Endothelial cell (in vitro differentiated cells): Measurements from ENCODE around the gene TMEM53. TPM values are rescaled to one million over a fixed set of nuclear protein-coding genes. Genes with fewer than 3 reads are reported as not detected.

ENCODE experiments used
- DNase-seq: peaks from one replicate; pipeline ENCODE4 v3.0.0; 2021; ENCODE audit warnings: low spot score
- H3K27ac Mint-ChIP-seq: one replicate; pipeline ENCODE4 v1.8.0; 2021; ENCODE audit warnings: mixed read lengths, inconsistent platforms; ENCODE audit not compliant: unreplicated experiment
- H3K27me3 Mint-ChIP-seq: one replicate; pipeline ENCODE4 v1.8.0; 2021; ENCODE audit warnings: mild to moderate bottlenecking, moderate library complexity, mixed read lengths, inconsistent platforms; ENCODE audit not compliant: unreplicated experiment
- H3K36me3 Mint-ChIP-seq: one replicate; pipeline ENCODE4 v1.8.0; 2021; ENCODE audit warnings: mild to moderate bottlenecking, low read depth, mixed read lengths, inconsistent platforms; ENCODE audit not compliant: unreplicated experiment
- H3K4me1 Mint-ChIP-seq: one replicate; pipeline ENCODE4 v1.8.0; 2021; ENCODE audit warnings: mild to moderate bottlenecking, mixed read lengths, inconsistent platforms; ENCODE audit not compliant: unreplicated experiment
- H3K4me3 Mint-ChIP-seq: one replicate; pipeline ENCODE4 v1.8.0; 2021; ENCODE audit warnings: mild to moderate bottlenecking, mixed read lengths, inconsistent platforms; ENCODE audit not compliant: unreplicated experiment
- H3K9me3 Mint-ChIP-seq: one replicate; pipeline ENCODE4 v1.8.0; 2021; ENCODE audit warnings: mixed read lengths, inconsistent platforms; ENCODE audit not compliant: unreplicated experiment
- total RNA-seq: library from RNA; stranded (reverse); fragmentation: NEBNext Ultra II Directional; extraction: Animal tissue kit (Norgen Biotek cat#: 25700); gene quantifications from one replicate; pipeline ENCODE4 v1.2.1, GENCODE V29; 2021; ENCODE audit not compliant: unreplicated experiment
- TF ChIP-seq, protein P1 (sequence below): fragments of 200-600 bp; sonication (generic); IDR thresholded peaks from one replicate; pipeline ENCODE4 v1.5.0; 2021; ENCODE audit warnings: antibody characterized with exemption; ENCODE audit not compliant: unreplicated experiment

Gene TMEM53
- total RNA-seq, 1 donor from 2014 or later = 15.6 TPM

DNA sequence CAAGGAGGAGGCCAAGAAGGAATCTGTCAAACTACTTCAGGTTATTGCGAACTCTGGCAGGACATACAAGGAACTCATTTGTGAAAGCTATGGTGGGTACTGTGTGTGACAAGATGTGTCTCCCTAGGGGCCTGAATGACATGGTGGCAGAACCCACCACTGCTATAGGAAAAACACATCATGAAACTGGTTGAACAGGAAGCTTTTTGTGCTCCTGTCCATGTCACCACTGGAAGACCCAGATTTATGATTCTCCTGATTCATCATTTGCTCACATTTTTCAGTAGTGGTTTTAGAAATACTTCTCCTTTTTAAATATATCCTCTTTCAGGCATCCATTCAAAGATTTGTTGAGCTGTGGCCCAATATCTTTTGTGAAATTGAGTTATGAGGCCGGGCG, 23.9 kb upstream of the TMEM53 start:
- Mint-ChIP-seq H3K27me3 (no peaks in the 10 kb centered on the region), H3K27ac (no peak overlapping the region), H3K36me3 (peaks cover 2% of the 10 kb centered on the region), H3K4me3 (no peak overlapping the region), H3K9me3 (no peaks in the 10 kb centered on the region), H3K4me1 (peaks cover 3% of the 10 kb centered on the region)
- TF ChIP-seq, protein P1, sequence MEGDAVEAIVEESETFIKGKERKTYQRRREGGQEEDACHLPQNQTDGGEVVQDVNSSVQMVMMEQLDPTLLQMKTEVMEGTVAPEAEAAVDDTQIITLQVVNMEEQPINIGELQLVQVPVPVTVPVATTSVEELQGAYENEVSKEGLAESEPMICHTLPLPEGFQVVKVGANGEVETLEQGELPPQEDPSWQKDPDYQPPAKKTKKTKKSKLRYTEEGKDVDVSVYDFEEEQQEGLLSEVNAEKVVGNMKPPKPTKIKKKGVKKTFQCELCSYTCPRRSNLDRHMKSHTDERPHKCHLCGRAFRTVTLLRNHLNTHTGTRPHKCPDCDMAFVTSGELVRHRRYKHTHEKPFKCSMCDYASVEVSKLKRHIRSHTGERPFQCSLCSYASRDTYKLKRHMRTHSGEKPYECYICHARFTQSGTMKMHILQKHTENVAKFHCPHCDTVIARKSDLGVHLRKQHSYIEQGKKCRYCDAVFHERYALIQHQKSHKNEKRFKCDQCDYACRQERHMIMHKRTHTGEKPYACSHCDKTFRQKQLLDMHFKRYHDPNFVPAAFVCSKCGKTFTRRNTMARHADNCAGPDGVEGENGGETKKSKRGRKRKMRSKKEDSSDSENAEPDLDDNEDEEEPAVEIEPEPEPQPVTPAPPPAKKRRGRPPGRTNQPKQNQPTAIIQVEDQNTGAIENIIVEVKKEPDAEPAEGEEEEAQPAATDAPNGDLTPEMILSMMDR = no peak
- DNase-seq = no peak

DNA sequence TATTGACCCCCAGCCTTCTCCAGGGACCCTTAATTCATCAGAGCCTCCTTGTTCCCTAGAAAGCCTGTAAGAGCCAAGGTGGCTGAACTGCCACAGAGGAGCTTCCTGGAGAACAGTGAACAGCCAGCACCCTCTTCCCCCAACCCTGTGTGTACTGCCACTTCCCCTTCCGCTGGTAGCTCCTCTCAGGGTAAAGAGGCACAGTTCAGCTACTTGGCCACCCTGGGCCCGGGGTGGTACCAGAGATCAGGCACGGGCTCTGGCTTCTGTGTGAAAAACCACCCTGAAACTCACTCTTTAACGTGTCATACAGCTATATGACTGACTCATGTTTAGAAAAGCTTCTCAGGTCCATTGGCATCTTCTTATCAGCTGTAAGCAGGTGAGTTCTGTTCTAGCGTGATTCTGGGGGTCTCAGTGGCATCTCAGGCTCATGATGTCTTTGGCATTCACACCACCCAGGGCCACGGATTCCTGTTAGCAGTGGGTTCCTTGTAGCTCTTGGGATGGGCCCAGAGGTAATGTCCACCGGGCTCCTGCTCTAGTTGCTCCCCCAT, 22.6 kb upstream of the TMEM53 start:
- Mint-ChIP-seq H3K27me3 (no peaks in the 10 kb centered on the region), H3K4me1 (peaks cover 3% of the 10 kb centered on the region), H3K4me3 (no peak overlapping the region), H3K9me3 (no peaks in the 10 kb centered on the region), H3K36me3 (peaks cover 2% of the 10 kb centered on the region), H3K27ac (no peak overlapping the region)
- TF ChIP-seq, protein P1 = no peak
- DNase-seq = no peak

DNA sequence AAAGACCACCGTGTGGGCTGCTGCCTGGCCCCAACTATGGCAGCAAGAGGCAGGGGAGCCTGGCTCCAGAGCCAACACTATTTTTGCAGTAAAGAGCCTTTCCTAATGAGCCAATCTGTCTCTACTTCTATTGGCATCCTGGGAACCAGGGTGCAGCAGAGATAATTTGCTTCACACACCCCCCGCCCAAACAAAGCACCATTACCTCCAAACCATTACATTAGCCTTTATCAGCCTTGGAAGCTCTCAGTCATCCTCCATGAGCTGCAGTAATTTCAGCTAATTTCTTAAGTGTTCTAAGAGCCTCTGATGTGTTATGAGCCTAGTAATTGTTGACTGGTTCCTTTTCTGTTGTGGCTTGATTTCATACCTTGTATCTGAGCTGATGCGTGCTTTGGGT, 21.8 kb upstream of the TMEM53 start:
- no peak for DNase-seq
- Mint-ChIP-seq H3K4me1 (peaks cover 3% of the 10 kb centered on the region), H3K27me3 (peaks cover 2% of the 10 kb centered on the region), H3K27ac (no peak overlapping the region), H3K36me3 (peaks cover 2% of the 10 kb centered on the region), H3K9me3 (no peaks in the 10 kb centered on the region), H3K4me3 (no peak overlapping the region)
- TF ChIP-seq, protein P1 = no peak

DNA sequence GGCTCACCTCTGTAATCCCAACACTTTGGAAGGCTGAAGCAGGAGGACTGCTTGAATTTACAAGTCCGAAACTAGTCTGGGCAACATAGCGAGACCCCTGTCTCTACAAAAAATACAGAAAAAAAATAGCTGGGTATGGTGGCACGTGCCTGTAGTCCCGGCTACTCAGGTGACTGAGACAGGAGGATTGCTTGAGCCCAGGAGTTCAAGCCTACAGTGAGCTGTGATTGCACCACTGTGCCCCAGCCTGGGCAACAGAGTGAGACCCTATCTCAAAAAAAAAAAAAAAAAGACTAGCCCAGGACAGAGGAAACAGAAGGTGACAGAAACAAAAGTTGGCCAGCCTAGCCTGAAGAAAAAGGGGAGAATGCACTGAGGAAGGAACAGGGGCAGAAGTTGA, 21.4 kb upstream of the TMEM53 start:
- Mint-ChIP-seq H3K4me1 (peaks cover 3% of the 10 kb centered on the region), H3K36me3 (peaks cover 2% of the 10 kb centered on the region), H3K9me3 (no peaks in the 10 kb centered on the region), H3K27ac (no peak overlapping the region), H3K27me3 (peaks cover 2% of the 10 kb centered on the region), H3K4me3 (no peak overlapping the region)
- no peak for DNase-seq
- TF ChIP-seq, protein P1 = no peak

DNA sequence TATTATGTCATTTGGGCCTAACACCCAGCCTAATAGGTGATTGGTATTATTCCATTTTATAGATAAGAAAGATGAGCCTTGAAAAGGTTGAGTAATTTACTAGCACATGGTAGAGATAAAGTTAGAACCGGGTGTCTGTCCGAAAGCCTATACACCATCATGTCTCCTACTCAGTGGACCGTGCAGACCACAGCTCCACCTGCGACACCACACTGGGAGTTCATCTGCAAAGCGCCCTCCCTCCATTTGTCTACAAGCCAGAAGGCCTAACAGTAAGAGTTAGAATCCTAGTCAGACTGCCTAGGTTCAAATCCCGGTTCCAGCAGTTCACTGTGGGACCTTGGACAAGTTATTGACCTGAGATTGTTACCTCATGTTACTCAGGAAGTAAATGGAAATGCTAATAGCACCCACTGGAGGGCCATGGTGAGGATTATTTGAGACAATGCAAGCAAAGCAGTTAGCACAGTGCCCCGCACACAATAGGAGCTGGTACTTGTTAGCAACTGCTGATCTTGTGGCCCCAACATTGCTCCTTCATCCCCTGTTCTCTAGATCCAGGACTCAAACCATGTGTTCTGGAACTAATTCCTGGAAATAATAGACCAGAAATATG, 20.7 kb upstream of the TMEM53 start:
- peaks cover under 1% of the 10 kb centered on the region for H3K36me3 Mint-ChIP-seq
- H3K9me3 Mint-ChIP-seq = no peaks in the 10 kb centered on the region
- H3K4me3 Mint-ChIP-seq = no peak overlapping the region
- H3K4me1 Mint-ChIP-seq = peaks cover 3% of the 10 kb centered on the region
- peaks cover 2% of the 10 kb centered on the region for H3K27me3 Mint-ChIP-seq
- no peak for DNase-seq
- TF ChIP-seq, protein P1 = no peak
- H3K27ac Mint-ChIP-seq = no peak overlapping the region
